Measurements from ENCODE around the gene CCRL2.
"Not testable (repeated sequence)": the region's sequence is repeated elsewhere in the genome, so short reads cannot be mapped to it uniquely, and the experiment has no call there.

The CCRL2 gene

DNA sequence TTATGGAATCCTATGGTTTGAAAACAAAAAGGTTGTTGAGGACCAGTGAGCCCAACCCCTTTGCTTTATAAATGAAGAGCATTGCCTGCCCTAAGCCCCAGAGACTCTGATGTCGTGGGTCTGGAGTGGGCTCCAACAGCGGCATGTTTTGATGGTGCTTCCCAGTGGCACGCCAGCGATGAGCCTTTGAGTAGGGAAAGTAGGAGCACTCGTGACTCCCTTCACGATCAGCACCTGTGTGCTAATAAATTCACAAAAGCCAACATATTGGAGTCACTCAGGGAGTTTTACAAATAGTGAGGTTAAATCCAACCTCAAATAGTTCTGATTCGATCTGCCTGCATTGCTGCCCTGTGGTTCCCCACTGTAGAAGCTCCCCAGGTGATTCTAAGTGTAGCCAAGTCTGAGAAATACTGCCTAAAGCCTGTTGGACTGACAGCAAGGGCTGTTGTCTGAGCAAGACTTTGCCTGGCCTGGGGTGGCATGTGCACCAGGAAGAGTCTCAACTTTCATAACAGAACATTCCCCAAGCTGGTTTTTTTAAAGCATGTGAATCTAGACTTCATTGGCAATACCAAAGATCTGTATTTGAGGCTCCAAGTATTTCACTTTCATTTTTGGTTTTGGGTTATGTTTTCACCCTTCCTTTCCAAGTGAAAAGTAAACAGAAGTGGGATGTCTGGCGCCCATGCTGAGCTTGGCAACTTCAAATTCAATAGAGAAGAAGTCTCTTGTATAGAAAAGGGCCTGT, 26.4 kb upstream of the CCRL2 start:
- DNase-seq = no peak

DNA sequence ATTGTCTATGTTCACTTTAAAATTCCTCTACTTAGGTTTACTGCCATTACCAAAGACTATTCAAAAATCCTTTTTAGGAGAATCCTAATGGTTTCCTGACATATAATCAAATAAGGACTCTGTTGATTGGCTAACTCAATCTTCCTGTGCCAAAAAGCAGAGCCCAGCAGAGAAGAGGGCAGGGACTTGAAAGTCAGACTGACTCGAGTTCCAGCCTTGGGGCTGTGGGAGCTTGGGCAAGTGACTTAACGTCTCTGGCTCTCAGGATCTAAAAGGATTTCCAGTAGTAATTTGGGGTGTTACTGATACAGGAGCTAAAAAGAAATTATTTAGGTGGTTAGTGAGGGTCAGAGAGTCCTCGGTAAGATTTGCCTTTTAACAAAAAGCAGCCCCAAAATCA, 25.4 kb upstream of the CCRL2 start:
- DNase-seq = no peak

DNA sequence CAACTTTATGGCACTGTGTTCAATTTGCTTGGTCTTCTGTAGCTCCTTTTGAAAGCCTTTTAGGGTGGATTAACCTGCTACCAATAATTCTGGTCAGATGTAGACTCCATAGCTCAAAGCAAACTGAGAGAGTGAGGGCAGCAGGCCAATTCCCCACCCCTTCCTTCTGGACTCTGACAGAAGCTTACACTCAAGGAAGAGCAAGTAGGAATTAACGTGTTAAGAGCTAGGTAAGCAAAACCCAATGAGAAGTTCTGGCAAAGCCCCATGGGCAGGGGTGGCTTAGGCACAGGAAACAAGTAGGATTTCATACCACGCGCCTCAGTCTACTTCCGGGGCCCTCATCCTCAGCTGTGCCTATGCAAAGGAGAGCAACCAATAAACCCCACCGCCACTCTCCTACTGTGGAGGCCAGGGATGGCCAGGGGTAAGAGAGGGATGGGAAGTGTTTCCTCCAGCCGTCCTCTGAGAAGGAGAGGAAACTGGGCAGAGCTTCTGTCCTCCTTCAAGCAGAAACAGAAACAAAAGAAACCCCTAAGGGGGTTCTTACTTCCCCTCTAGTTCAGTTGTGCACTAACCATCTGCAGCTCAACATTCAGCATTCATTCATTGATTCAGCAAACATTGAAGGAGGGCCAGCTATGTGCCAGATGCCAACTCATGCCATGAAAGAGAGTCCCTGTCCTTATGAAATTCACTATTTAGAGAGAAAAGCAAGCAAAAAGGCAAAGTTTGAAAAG, 23.7 kb upstream of the CCRL2 start:
- no peak for DNase-seq

GRCh38 chr3:46383951-46384330, 23.1 kb upstream of the CCRL2 start:
- DNase-seq = no peak

DNA sequence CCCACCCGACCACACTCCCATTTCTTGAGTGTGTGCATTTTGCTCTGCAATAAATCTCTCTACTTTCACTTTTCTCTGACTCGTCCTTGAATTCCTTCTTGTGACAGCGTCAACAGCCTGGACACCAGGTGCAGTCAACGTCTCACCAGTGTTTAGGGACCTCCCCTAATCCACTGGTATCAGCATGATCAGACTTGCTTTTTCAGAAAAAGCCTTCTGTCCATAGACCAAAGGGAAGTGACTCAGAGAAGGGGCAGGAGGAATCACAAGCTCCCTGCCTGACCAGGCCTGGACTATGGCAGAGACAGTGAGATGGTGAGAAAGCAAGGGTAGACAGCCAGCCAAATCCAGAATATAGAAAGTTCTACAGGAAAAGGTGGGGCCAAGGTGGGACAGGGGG, 20.9 kb upstream of the CCRL2 start:
- no peak for DNase-seq

DNA sequence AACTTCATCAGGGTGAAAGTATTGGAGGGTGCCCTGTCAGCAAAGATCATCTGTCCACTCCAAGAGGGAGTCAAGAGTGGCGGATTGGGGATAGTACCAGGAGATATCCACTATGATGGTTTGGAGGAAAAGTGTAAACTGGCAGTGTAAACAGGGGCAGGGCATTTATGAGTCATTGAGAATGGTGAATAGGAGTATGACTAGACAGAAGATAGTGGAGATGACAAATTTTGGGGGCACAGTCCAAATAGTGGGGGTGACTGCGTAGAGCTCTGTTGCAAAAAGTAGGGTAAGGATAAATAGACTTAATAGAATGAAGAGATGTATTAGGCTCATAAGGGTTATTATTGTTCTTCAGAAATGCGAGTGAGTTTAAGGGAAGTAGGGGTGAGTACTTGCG, 18.2 kb upstream of the CCRL2 start:
- DNase-seq = not testable (repeated sequence)

DNA sequence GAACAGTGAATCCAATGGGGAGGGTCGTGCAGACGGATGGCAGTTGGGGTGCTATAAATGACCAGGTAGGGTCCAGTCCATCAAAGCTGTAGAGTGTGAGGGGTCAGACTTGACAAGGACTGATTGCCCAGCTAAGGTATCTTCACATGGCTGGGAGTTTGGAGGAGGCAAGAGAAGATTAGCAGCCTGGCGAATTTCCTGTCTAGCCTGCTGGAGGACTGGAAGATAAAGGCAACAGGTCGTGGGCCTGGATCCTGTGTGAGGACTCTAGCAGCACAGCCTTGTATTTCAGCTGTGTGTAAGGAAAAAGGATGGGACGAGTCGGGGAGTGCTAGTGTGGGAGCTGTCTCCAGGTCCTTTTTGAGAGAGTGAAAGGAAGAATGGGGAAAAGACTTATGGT, 17.8 kb upstream of the CCRL2 start:
- DNase-seq = no peak

DNA sequence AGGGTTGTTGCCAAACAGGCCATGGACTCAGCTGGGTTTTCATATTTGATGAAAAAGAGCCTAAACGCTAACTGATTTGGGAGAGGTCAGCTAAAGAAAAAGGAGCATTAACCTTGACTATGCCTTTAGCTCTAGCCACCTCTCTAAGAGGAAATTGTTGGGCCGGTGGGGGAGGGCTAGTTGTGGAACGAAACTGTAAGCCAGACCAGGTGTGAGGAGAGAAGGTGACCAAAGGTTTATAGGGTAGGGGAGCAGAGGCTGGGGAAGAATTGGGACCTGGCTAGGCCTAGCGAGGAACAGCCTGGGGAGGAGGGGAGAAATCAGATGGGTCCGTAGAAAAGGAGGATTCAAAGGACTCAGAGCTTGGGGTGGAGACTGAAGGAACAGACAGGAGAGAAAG, 15.5 kb upstream of the CCRL2 start:
- DNase-seq = not testable (repeated sequence)

DNA sequence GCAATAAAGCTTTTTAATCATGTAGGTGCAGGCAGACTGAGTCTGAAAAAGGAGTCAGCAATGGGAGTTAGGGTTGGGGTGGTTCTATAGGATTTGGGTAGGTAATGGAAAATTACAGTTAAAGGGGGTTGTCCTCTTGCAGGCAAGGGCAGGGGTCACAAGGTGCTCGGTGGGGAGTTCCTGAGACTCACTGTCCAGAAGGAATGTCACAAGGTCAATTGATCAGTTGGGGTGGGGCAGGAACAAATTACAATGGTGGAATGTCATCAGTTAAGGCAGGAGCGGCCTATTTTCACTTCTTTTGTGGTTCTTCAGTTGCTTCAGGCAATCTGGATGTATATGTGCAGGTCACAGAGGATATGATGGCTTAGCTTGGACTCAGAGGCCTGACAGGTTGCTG, 14.0 kb upstream of the CCRL2 start:
- no peak for DNase-seq

DNA sequence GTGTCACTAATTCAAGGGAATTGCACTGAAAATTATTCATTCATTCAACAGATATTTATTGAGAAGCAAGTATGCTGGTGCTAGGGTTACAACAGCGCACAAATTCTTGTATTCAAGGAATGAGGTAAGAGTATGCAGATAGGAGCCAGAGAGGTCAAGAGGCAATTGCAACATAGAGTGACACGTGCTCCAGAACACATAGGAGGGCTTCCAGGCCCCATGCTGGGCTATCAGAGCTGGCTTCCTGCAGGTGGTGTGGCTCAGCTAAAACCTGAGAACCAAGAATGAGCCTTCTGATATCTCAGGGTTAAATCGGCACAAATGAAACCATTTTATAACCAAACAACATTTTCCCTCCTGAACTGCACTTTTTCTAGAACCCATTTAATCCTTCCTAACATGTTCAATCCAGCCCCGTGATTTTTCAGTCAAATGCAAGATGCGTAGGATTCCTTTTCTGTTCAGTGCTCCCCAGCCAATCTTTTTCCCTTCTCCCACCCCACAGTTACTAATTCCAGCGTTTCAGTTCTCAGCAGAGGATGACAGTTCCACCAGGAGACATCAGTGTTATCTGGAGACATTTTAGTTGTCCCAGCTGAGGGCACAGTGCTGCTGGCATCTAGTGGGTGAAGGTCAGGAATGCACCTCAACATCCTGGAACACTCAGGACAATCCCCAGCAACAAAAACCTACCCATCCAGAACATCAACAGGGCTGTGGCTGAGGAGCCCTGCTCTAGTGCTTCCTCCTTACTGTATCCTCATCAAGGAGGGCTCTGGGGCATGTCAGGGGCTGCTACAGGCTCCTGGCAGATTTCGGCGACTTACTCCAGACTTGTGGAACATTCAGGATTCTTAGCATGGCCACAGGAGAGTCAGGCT, 13.3 kb upstream of the CCRL2 start:
- no peak for DNase-seq

GRCh38 chr3:46395210-46395661, 11.8 kb upstream of the CCRL2 start:
- DNase-seq = no peak

DNA sequence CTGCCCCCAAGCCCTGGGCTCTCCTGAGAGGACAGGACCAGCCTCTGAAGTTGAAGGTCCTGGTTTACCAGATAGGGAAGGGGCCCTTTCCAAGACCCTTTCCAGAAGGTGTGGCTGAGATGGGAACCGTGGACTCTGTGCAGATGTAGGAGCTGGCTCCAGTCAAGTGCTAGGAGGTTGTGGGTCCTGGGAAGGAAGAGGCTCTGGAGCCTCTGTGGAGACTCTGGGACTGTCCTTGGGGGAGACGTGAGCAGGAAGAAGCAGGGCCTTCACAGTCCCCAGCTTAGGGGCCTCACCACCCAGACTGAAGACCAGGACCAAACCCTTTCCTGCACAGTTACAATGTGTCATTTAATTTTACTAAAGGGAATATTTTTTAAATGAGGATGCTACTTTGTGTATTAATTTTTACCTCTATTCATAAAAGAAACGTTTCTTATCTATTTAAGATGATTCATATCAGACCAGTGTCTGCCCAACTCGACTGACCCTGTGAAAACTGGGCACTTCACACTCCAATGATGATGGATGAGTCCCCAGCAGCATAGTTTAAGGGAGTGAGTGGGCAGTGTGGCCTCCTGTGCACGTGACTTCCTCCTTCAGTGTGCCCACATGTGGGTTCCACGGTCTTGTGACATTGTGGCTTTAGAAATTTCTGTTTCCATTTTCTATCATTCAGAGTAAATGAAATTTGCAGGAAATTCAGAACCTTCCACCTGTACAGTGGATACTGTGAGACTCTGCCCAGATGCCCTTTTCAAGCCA, 11.1 kb upstream of the CCRL2 start:
- no peak for DNase-seq

- no peak for DNase-seq
Observed at GRCh38 chr3:46397111-46397510, 9.9 kb upstream of the CCRL2 start.

DNA sequence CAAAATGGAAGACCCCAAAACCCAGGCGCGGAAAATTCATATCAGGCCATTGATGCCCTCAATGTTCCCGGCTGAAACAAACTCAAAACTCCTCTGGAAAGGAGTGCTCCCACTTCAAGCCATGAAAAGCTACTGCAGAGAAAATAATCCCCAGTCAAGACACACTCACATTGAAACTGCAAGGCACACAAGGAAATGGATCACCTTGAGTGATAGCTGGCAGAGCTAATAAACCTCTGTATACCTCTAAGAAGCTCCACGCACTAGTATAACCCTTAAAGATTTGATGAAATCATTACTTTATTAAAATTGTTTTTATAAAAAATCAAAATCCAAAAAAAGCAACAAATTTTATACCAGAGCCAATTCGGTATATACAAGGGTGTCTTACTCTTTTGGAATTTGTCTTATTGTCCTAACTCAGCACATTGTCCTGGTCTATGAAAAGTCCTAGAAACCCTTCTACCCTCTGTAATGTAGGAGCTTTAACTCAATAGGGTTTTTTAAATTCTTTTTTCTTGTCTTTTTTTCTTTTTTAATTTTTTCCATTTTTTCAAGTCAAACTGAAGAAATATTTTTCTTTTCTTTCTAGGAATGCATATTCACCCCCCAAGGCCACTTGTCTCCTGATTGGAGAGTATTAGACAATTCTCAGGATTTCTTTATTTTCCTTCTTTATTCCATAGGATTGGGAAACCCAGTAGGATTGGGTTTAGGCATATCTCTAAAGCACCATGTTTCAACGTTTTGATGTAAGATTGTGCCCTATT, 8.7 kb upstream of the CCRL2 start:
- no peak for DNase-seq

- DNase-seq = no peak
Observed at GRCh38 chr3:46399098-46399497, 8.0 kb upstream of the CCRL2 start.

DNA sequence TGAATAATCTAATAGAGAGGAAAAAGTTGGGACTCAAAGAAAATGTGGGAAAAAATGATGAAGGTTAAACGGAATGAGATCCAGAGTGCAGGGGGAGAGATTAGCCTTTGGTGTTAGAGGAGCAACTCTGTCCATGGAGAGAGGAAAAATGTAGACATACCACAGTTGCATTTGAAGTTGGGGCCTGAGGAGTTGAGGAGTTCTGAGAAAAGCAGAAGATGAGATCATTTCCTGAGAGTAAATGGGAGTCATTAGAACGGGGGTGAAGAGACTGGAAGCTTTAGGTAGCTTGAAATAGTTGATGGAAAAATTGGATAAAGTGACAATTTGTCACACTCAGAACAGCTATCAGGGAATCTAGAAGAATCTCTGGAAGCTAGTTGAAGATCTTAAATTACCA, 7.5 kb upstream of the CCRL2 start:
- DNase-seq = no peak

GRCh38 chr3:46400000-46400734, 6.9 kb upstream of the CCRL2 start:
- no peak for DNase-seq

DNA sequence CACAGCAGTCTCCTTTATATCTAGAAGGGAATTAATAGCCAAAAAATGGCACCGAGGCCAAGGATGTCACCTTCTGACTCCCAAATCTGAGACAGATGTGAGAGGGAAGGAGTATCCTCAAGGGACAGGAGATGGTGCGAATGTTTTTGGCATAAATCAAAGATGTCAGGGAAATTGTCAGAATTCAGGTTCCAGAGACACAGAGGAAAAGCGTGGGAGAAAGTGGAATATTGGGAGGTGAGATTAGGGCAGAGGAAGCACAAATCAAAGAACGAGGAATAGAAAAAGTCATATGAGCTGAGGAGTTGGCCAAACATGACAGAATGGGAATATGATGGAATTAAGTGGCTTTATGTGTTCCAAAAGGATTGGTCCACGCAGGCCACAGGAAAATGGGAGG, 6.2 kb upstream of the CCRL2 start:
- no peak for DNase-seq

- no peak for DNase-seq
Observed at GRCh38 chr3:46401579-46401978, 5.5 kb upstream of the CCRL2 start.

DNA sequence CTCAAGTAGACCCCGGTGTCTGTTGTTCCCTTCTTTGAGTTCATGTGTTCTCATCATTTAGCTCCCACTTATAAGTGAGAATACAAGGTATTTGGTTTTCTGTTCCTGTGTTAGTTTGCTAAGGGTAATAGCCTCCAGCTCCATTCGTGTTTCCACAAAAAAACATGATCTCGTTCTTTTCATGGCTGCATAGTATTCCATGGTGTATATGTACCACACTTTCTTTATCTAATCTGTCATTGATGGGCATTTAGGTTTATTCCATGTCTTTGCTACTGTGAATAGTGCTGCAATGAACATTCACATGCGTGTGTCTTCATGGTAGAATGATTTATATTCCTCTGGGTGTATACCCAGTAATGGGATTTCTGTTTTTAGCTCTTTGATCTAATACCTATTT, 4.2 kb upstream of the CCRL2 start:
- not testable (repeated sequence) for DNase-seq

GRCh38 chr3:46405301-46406019, 1.6 kb upstream of the CCRL2 start:
- no peak for DNase-seq
